ENCODE data around the gene CPNE8.

The CPNE8 gene

GRCh38 chr12:38610808-38611350, 294.5 kb downstream of the CPNE8 start:
- DNase-seq: no peak

GRCh38 chr12:38607295-38607694, 298.1 kb downstream of the CPNE8 start:
- no peak for DNase-seq
